Spleen (tissue), 11 donors: ENCODE measurements around the gene KAT7. TPM values are rescaled to one million over a fixed set of nuclear protein-coding genes. Genes with fewer than 3 reads are reported as not detected.
A peak's percentile ranks its signal among the peaks of the same experiment; 100 is the strongest.

Experiments
- DNase-seq: peaks from one replicate; pipeline ENCODE4 v3.0.0-alpha.2; 2020
- H3K27ac ChIP-seq, 8 donors: fragments of 200-600 bp; sonication (generic) in 7 of 8; 1 replicate in 4 of 8; 2 replicates in 4 of 8; pipeline versions ENCODE4 v1.5.0 to v1.8.0; 2016 to 2021; ENCODE audit warnings: inconsistent platforms in 4 of 8, mild to moderate bottlenecking in 4 of 8, moderate library complexity in 1 of 8
- H3K27me3 ChIP-seq, 7 donors: fragments of 200-600 bp; sonication (generic) in 6 of 7; replicated peaks in 1 of 7; 1 replicate in 4 of 7; 2 replicates in 3 of 7; pipeline versions ENCODE4 v1.5.0 to v1.8.0; 2016 to 2021; ENCODE audit warnings: inconsistent platforms in 3 of 7, mild to moderate bottlenecking in 1 of 7
- H3K36me3 ChIP-seq, 6 donors: fragments of 200-600 bp; sonication (generic) in 5 of 6; 1 replicate in 4 of 6; 2 replicates in 2 of 6; pipeline versions ENCODE4 v1.5.0 to v1.8.0; 2016 to 2021; ENCODE audit warnings: inconsistent platforms in 2 of 6
- H3K4me1 ChIP-seq, 6 donors: fragments of 200-600 bp; sonication (generic) in 5 of 6; 1 replicate in 3 of 6; 2 replicates in 3 of 6; pipeline versions ENCODE4 v1.5.0 to v1.8.0; 2016 to 2021; ENCODE audit warnings: inconsistent platforms in 3 of 6
- H3K4me3 ChIP-seq, 8 donors: fragments of 200-600 bp; sonication (generic) in 7 of 8; 1 replicate in 4 of 8; 2 replicates in 4 of 8; pipeline versions ENCODE4 v1.5.0 to v1.8.0; 2016 to 2021; ENCODE audit warnings: inconsistent platforms in 4 of 8, mild to moderate bottlenecking in 4 of 8, moderate library complexity in 2 of 8
- H3K9me3 ChIP-seq, 8 donors: fragments of 200-600 bp; sonication (generic) in 7 of 8; 1 replicate in 4 of 8; 2 replicates in 4 of 8; pipeline versions ENCODE4 v1.5.0 to v1.8.0; 2016 to 2021; ENCODE audit warnings: inconsistent platforms in 4 of 8
- POLR2A ChIP-seq, 3 donors: fragments of 450-650 bp; IDR thresholded peaks; one replicate each; pipeline ENCODE4 v1.5.1; 2017; ENCODE audit warnings: antibody characterized with exemption in 3 of 3, mild to moderate bottlenecking in 1 of 3
- POLR2AphosphoS5 ChIP-seq, 3 donors: sonication (generic); formaldehyde crosslinking; IDR thresholded peaks; one replicate each; pipeline ENCODE4 v1.5.1; 2017; ENCODE audit warnings: antibody characterized with exemption in 3 of 3
- WGBS, 5 donors: extraction: QIAGEN DNeasy Blood & Tissue Kit in 3 of 5; methylation state at CpG; one replicate each; pipeline versions ENCODE4 v1.1.5 to v1.1.7; 2013 to 2018; 5-methylcytosine and 5-hydroxymethylcytosine counted together
- intact Hi-C: fragments of 100-400 bp; cut with DNase I; formaldehyde crosslinking; loops from one replicate; pipeline ENCODE4 v1.15.0; 2023; ENCODE audit warnings: low total_unique reads
- polyA plus RNA-seq, 3 donors: library from polyadenylated mRNA; stranded (reverse); fragments of 200-250 nt; gene quantifications; one replicate each; pipeline ENCODE4 v1.2.1, GENCODE V29; 2013
- total RNA-seq, 7 donors: library from RNA; depleted of rRNA in 3 of 7; stranded (reverse); fragments of >200 nt in 3 of 7; fragmentation: NEBNext Ultra II Directional in 4 of 7; extraction: Animal tissue kit (Norgen Biotek cat#: 25700) in 4 of 7; gene quantifications; one replicate each; pipeline versions ENCODE4 v1.1.0 to v1.2.1, GENCODE V29; 2016 to 2021
- TF ChIP-seq, protein P1 (sequence below), 11 experiments: fragments of 200-600 bp in 7 of 11; fragments of 450-650 bp in 4 of 11; sonication (generic) in 4 of 11; IDR thresholded peaks in 8 of 11; conservative IDR thresholded peaks in 3 of 11; 1 replicate in 7 of 11; 2 replicates in 4 of 11; pipeline versions ENCODE4 v1.4.0 to v1.8.0; 2016 to 2021; ENCODE audit warnings: antibody characterized with exemption in 11 of 11, inconsistent platforms in 4 of 11, mild to moderate bottlenecking in 1 of 11
- donor health status: healthy with polysubstance abuse.
- donor health status: DM: no; HTN: no; CAD: no; lungs with moderate emphysema.
- donor health status: DM: no; HTN: no; CAD: no.
- donor health status: Bipolar disorder and iron deficiency.
- donor health status: healthy.
- donor health status: DM: no; HTN: no; CAD: no.
- donor health status: DM: yes; HTN: yes; CAD: no.

The KAT7 gene
- total and polyA plus RNA-seq, 10 donors = 5.9 to 81.2 (median 54.2) TPM

DNA sequence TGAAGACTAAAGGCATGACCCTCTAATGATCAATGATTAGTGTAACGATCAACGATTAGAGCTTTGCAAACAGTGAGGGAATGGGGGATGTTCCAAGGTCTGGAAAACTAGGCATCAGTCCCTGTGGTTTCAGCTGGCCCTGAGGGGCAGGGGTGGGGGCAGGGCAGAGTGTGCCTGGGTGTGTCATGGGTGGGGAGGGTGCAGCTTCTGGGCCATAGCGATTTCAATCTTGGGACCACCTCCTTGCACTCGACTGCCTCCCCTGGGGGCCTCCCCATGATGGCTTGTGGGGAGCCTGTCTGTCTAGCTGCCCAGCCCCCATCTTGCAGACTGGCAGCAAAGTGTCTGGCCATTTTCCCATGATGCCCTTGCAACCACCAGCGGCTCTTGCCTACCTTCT, 51.0 kb downstream of the KAT7 start:
- TF ChIP-seq POLR2AphosphoS5 (IDR thresholded peaks at IDR 0.05) (no peak), POLR2A (IDR thresholded peaks at IDR 0.05) (no peak)
- TF ChIP-seq, protein P1, sequence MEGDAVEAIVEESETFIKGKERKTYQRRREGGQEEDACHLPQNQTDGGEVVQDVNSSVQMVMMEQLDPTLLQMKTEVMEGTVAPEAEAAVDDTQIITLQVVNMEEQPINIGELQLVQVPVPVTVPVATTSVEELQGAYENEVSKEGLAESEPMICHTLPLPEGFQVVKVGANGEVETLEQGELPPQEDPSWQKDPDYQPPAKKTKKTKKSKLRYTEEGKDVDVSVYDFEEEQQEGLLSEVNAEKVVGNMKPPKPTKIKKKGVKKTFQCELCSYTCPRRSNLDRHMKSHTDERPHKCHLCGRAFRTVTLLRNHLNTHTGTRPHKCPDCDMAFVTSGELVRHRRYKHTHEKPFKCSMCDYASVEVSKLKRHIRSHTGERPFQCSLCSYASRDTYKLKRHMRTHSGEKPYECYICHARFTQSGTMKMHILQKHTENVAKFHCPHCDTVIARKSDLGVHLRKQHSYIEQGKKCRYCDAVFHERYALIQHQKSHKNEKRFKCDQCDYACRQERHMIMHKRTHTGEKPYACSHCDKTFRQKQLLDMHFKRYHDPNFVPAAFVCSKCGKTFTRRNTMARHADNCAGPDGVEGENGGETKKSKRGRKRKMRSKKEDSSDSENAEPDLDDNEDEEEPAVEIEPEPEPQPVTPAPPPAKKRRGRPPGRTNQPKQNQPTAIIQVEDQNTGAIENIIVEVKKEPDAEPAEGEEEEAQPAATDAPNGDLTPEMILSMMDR (IDR thresholded peaks at IDR 0.05 in 8 of 11, conservative IDR thresholded peaks at IDR 0.05 in 3 of 11) = no peak
- intact Hi-C loops = no loop called here
- H3K4me3 ChIP-seq = no peak overlapping the region
- H3K9me3 ChIP-seq = no peaks in the 10 kb centered on the region
- H3K27ac ChIP-seq = no peak overlapping the region
- H3K36me3 ChIP-seq = peaks cover 0 to 44% (median 4%) of the 10 kb centered on the region in 6 donors
- 78 to 88% (median 85%) methylated on average over 5 of the region's 5 CpGs for WGBS, 5 donors
- H3K4me1 ChIP-seq = peaks cover 10 to 43% (median 23%) of the 10 kb centered on the region in 6 donors
- no peak for DNase-seq
- no peaks in the 10 kb centered on the region for H3K27me3 ChIP-seq

DNA sequence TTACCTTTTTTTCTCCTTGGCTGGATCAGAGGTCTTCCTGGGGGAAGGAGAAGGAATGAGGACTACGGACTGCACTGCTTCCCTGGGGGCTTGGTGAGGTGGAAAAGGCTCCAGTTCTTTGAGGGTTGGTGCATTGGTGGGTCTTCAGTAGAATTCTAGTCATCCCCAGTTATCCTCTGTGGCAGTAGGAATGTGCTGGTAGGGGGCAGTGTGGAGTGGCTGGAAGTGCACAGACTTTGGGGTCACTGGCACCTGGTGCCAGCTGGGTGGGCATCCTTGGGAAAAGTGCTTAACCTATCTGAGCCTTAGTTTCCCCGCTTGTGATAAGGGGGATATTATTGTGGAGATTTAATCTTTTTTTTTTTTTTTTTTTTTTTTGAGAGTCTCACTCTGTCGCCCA, 53.1 kb downstream of the KAT7 start:
- peaks cover 4 to 45% (median 24%) of the 10 kb centered on the region in 6 donors for H3K4me1 ChIP-seq
- intact Hi-C loops = loop anchor here (10.0 kb wide), 1 partner anchor 47 kb away; no protein-coding TSS in a partner anchor
- TF ChIP-seq, protein P1 (IDR thresholded peaks at IDR 0.05 in 8 of 11, conservative IDR thresholded peaks at IDR 0.05 in 3 of 11) = no peak
- TF ChIP-seq POLR2A (IDR thresholded peaks at IDR 0.05) (no peak), POLR2AphosphoS5 (IDR thresholded peaks at IDR 0.05) (no peak)
- H3K27ac ChIP-seq = no peak overlapping the region
- H3K27me3 ChIP-seq = no peaks in the 10 kb centered on the region
- 91 to 100% (median 100%) methylated on average over 2 to 3 of the region's 3 CpGs for WGBS, 5 donors
- H3K9me3 ChIP-seq = no peaks in the 10 kb centered on the region
- H3K4me3 ChIP-seq = no peak overlapping the region
- H3K36me3 ChIP-seq = peaks cover 0 to 44% (median under 1%) of the 10 kb centered on the region in 6 donors
- DNase-seq = no peak

DNA sequence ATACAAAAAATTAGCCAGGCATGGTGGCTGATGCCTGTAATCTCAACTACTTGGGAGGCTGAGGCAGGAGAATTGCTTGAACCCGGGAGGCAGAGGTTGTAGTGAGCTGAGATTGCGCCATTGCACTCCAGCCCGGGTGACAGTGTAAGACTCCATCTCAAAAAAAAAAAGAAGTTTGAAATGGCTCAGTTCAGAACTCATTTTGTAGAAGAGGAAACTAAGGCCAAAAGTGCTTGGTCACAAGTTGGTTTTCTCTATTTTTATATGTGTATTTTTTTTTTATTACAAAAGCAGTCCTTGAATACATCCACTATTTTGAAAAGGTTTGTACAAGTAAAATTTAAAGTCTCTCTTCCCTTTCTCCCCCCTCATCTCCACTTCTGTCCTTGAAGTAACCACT, 53.9 kb downstream of the KAT7 start:
- H3K4me3 ChIP-seq = no peak overlapping the region
- no peaks in the 10 kb centered on the region for H3K9me3 ChIP-seq
- no peak for DNase-seq
- no peaks in the 10 kb centered on the region for H3K27me3 ChIP-seq
- TF ChIP-seq POLR2A (IDR thresholded peaks at IDR 0.05) = no peak
- TF ChIP-seq, protein P1 (IDR thresholded peaks at IDR 0.05 in 8 of 11, conservative IDR thresholded peaks at IDR 0.05 in 3 of 11) = no peak
- no peak for TF ChIP-seq POLR2AphosphoS5 (IDR thresholded peaks at IDR 0.05)
- peaks cover 0 to 44% (median 18%) of the 10 kb centered on the region in 6 donors for H3K4me1 ChIP-seq
- peak overlapping the region in 1 of 8 donors; percentile 3 for H3K27ac ChIP-seq
- intact Hi-C loops = loop anchor here (10.0 kb wide), 1 partner anchor 48 kb away; no protein-coding TSS in a partner anchor
- 44 to 59% (median 48%) methylated on average over 3 of the region's 3 CpGs for WGBS, 5 donors
- peaks cover 0 to 41% (median 0%) of the 10 kb centered on the region in 6 donors for H3K36me3 ChIP-seq

DNA sequence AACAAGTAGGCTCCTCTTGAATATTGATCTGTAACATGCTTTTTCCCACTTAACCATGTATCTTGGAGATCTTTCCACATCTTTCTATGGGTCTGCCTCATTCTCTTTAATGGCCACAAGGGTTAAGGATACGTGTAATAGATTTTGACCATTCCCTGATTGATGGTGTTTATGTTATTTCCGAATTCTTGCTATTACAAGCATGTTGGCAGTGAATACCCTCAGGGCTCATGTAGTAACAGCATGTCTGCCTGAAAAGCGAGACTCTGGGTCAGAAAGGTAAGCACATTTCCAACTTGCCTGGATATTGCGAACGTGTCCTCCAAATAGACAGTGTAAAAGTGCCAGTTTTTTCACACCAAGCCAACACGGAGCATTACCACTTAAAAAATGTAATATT, 54.4 kb downstream of the KAT7 start:
- Histone ChIP-seq H3K27ac (peak overlapping the region in 1 of 8 donors; percentile 3), H3K4me3 (no peak overlapping the region), H3K4me1 (peaks cover 0 to 40% (median 18%) of the 10 kb centered on the region in 6 donors), H3K36me3 (peaks cover 0 to 39% (median 0%) of the 10 kb centered on the region in 6 donors), H3K9me3 (no peaks in the 10 kb centered on the region), H3K27me3 (no peaks in the 10 kb centered on the region)
- TF ChIP-seq POLR2A (IDR thresholded peaks at IDR 0.05) (no peak), POLR2AphosphoS5 (IDR thresholded peaks at IDR 0.05) (no peak)
- TF ChIP-seq, protein P1 (IDR thresholded peaks at IDR 0.05 in 8 of 11, conservative IDR thresholded peaks at IDR 0.05 in 3 of 11) = no peak
- WGBS, 5 donors = 90 to 94% (median 92%) methylated on average over 6 of the region's 6 CpGs
- intact Hi-C loops = loop anchor here (10.0 kb wide), 1 partner anchor 48 kb away; no protein-coding TSS in a partner anchor
- no peak for DNase-seq
